Activated CD4-positive, alpha-beta T cell treated with anti-CD3 and anti-CD28 coated beads, Interleukin-2, amount 10 ng/mL, durations not matched to agents 7 days and 5 days (primary cell): ENCODE measurements around the gene KIF21B. TPM values are rescaled to one million over a fixed set of nuclear protein-coding genes. Genes with fewer than 3 reads are reported as not detected.

Source experiments
- CTCF ChIA-PET: fragments of 350-600 bp; sonication (Branson Sonifier 250); formaldehyde crosslinking; loops from one replicate; lab custom pipeline; 2021; ENCODE audit warnings: antibody characterized with exemption; lab: Charles Lee
- POLR2A ChIA-PET: fragments of 350-600 bp; sonication (Branson Sonifier 250); formaldehyde crosslinking; loops from one replicate; lab custom pipeline; 2021; ENCODE audit warnings: antibody characterized with exemption; lab: Charles Lee
- DNase-seq: peaks from one replicate; pipeline ENCODE4 v3.0.0-alpha.2; 2020
- H3K27ac Mint-ChIP-seq: one replicate; pipeline ENCODE4 v1.8.0; 2021; ENCODE audit warnings: mild to moderate bottlenecking, moderate library complexity, mixed read lengths
- H3K27me3 Mint-ChIP-seq: one replicate; pipeline ENCODE4 v1.8.0; 2021; ENCODE audit warnings: mixed read lengths
- H3K36me3 Mint-ChIP-seq: one replicate; pipeline ENCODE4 v1.8.0; 2021; ENCODE audit warnings: low read depth, mixed read lengths
- H3K4me1 Mint-ChIP-seq: one replicate; pipeline ENCODE4 v1.8.0; 2021; ENCODE audit warnings: mixed read lengths
- H3K4me3 Mint-ChIP-seq: one replicate; pipeline ENCODE4 v1.8.0; 2021; ENCODE audit warnings: mild to moderate bottlenecking, moderate library complexity, mixed read lengths
- H3K9me3 Mint-ChIP-seq: one replicate; pipeline ENCODE4 v1.8.0; 2021; ENCODE audit warnings: mixed read lengths
- total RNA-seq, 2 experiments: library from RNA; stranded (reverse); gene quantifications; one replicate each; pipeline ENCODE4 v1.2.3, GENCODE V29; 2021

KIF21B gene
- total RNA-seq, 2 experiments from 2014 or later, result 104 to 107 TPM

DNA sequence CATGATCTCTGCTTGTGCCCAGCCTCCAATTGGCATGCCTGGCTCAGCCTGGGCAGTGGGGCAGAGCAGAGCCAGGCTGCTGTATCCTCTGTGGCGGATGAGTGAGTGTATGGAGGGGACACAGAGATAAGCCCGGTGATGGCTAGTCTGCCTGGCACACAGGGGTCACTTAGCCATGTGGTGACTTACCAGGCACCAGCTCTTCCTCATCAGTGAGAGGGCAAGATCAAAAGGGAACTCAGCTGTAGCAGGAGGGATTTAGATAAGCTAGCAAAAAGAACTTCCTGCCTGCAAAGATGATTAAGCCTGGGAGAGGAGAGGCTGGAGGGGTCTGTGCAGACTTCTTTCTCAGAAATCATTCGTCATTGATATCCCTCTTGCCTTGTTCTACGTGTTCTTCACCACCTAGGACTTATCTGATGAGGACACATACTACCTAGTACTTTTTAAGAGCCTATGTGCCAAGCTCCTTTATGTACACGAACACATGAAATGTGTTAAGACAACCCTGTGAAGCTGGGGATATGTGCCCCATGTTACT, 7.9 kb downstream of the KIF21B start:
- CTCF ChIA-PET, result interaction anchor here (0.6 to 13.3 kb wide), 10 partner anchors 10 to 102 kb away, joined by 3 to 152 read pairs (median 4); partner anchors contain the start of gene KIF21B
- DNase-seq, result peak; percentile 26
- POLR2A ChIA-PET, result no interaction called here
- H3K4me1 Mint-ChIP-seq, result peaks cover 91% of the 10 kb centered on the region
- no peaks in the 10 kb centered on the region for H3K9me3 Mint-ChIP-seq
- peak overlapping the region; percentile 99 for H3K27ac Mint-ChIP-seq
- peaks cover 36% of the 10 kb centered on the region for H3K36me3 Mint-ChIP-seq
- H3K4me3 Mint-ChIP-seq, result peak overlapping the region; percentile 42
- H3K27me3 Mint-ChIP-seq, result no peaks in the 10 kb centered on the region

DNA sequence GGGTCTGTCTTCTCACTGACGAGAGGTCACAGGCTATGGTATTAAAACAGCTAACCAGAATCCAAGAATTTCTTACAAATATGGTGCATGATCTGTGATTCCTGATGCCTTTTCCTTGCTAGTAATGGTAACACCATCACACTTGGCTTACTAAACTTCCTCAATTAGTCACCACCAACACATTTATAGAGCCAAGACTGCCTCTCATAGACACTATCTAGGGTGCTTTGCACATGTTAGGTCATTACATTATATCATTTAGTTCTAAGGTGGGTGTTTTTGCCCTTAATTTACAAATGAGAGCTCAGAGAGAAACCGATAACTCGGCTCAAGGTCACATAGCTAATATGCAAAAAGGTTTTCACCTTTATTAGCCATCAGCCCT, 8.7 kb downstream of the KIF21B start:
- Mint-ChIP-seq H3K4me1 (peaks cover 87% of the 10 kb centered on the region), H3K9me3 (no peaks in the 10 kb centered on the region), H3K27ac (peak overlapping the region; percentile 99), H3K4me3 (no peak overlapping the region), H3K36me3 (peaks cover 35% of the 10 kb centered on the region), H3K27me3 (no peaks in the 10 kb centered on the region)
- POLR2A ChIA-PET, result no interaction called here
- no peak for DNase-seq
- CTCF ChIA-PET, result interaction anchor here (1.2 to 13.3 kb wide), 5 partner anchors 10 to 43 kb away, joined by 3 to 152 read pairs (median 8); partner anchors contain the start of gene KIF21B

DNA sequence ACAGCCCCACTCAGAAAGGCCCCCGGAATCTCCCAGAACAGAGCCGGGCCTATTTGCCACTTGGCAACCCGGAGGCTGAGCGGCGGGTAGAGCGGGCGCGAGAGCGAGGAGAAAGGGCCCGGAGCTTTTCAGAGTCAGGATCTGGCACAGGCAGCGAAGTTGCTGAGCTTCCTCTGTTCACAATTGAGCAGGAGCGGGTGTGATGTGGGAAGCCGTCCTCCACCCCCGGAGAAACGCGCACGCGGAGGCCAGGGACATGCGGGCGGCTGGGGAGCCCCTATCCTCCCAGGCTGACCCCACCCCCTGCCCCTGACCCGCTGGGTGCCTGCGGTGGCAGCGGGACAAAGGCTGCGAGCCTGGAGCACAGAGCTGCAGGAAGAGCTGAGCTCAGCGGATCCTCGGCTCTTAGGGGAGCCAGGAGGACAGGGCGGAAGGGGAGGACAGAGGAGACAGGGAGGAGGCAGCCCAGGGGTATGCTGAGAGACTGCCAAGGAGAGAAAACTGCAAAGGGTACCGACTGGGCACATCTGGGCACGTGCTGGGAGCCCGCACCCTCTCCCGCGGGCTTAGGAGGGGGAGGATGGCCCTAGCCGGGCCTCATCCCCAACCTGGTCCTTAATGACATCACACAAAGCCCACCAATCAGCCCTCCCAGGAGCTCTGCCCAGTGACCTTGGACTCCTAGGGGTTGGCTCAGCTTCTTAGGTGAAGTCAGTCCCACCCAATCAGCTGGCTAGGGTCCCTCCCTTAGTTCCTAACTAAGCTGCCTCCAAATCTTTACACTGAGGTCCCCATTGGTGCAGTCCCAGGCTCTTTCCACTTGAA, 9.3 kb downstream of the KIF21B start:
- Mint-ChIP-seq H3K4me1 (peaks cover 87% of the 10 kb centered on the region), H3K27me3 (no peaks in the 10 kb centered on the region), H3K36me3 (peaks cover 38% of the 10 kb centered on the region), H3K27ac (peak overlapping the region; percentile 99), H3K9me3 (no peaks in the 10 kb centered on the region), H3K4me3 (no peak overlapping the region)
- POLR2A ChIA-PET, result no interaction called here
- CTCF ChIA-PET, result interaction anchor here (0.8 to 13.3 kb wide), 4 partner anchors 10 to 35 kb away, joined by 6 to 152 read pairs (median 26); partner anchors contain the start of gene KIF21B
- no peak for DNase-seq

DNA sequence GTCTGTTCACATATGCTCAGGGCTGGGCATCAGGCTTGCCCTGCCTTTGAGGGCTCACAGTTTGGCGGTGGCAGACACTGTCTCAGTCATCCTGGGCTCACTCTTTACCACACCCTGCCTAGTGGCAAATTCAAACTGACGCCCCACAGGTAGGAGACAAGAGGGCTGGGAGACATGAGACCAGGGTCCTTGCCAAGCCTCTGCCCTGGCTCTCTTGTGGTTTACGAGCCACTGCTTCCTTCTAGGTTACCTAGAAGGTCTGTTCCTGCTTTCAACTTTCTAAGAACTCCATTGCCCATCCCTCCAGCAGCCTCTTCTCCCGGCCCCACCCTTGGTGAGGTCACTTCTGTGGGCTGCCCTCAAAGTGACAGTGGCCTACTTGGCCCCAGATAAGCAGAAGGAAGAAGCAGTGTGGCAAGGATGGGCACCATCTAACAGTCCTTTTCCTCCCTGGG, 10.5 kb downstream of the KIF21B start:
- POLR2A ChIA-PET, result no interaction called here
- peak overlapping the region; percentile 38 for H3K4me3 Mint-ChIP-seq

DNA sequence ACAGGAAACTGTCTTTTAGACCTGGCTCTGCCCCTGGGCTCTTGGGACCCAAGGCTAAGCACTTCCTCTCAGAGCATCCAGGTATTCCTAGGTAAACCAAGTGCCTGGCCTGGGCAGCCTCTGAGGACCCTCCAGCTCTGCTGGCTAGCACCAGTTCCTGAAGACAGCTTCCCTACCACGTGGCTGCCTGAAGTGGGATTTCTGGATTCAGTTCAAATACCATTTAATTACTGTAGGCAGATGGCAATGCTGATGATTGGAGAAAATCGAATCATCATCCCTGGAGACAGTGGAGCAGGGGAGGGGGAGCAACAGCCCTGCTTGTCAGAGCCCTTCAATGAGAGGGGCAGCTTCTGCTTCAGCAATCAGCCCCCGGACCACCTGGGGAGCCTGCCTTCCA, 11.9 kb downstream of the KIF21B start:
- ChIA-PET POLR2A (no interaction called here), CTCF (interaction anchor here (1.3 to 4.2 kb wide), 2 partner anchors 10 to 15 kb away, joined by 5 to 32 read pairs; no protein-coding TSS in a partner anchor)
- DNase-seq, result no peak
- Mint-ChIP-seq H3K4me1 (peaks cover 72% of the 10 kb centered on the region), H3K4me3 (no peak overlapping the region), H3K9me3 (no peaks in the 10 kb centered on the region), H3K27ac (peak overlapping the region; percentile 70), H3K27me3 (no peaks in the 10 kb centered on the region), H3K36me3 (peaks cover 32% of the 10 kb centered on the region)

More for the DNA sequence above, 10.5 kb downstream of the KIF21B start:
- peak; percentile 47 for DNase-seq
- peaks cover 86% of the 10 kb centered on the region for H3K4me1 Mint-ChIP-seq
- H3K36me3 Mint-ChIP-seq, result peaks cover 33% of the 10 kb centered on the region
- H3K27me3 Mint-ChIP-seq, result no peaks in the 10 kb centered on the region
- H3K27ac Mint-ChIP-seq, result peak overlapping the region; percentile 89
- no peaks in the 10 kb centered on the region for H3K9me3 Mint-ChIP-seq
- CTCF ChIA-PET, result interaction anchor here (1.0 to 1.3 kb wide), 2 partner anchors 8 to 34 kb away, joined by 4 read pairs; no protein-coding TSS in a partner anchor

DNA sequence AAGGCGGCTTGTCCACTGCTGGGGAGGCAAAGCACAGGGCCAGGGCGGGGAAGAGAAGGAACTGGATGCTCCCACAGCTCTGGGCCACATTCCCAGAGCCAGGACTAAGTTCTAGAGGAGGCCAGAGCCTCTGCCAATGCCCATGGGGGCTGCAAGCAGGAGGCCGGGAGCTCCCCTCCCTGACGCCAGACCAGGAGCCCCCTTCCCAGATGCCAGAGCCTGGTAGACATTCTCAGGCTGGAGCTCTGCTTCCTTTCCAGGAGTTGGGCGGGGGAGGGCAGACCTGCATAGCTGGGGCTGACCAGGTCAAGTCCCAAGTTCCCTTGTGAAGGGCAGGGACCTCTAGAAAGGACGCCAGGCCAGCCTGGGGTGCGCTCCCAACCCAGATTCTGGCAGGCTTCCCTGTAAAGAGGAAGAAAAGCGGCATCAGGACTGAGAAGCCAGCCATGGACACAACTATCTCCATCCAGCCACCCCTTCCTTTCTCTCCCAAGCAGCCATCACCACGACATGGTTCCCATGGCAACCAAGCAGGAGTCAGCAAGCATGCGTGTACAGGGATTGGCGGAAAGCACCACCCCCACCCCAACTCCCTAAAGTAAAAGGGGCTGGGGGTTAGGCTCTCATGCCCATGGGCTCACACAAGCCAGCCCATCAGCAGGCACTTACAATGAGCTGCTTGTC, 13.4 kb downstream of the KIF21B start:
- CTCF ChIA-PET, result interaction anchor here (0.7 to 4.2 kb wide), 5 partner anchors 11 to 38 kb away, joined by 3 to 32 read pairs (median 3); no protein-coding TSS in a partner anchor
- no peak overlapping the region for H3K4me3 Mint-ChIP-seq
- peak overlapping the region; percentile 15 for H3K27ac Mint-ChIP-seq
- POLR2A ChIA-PET, result interaction anchor here (1.1 kb wide), 1 partner anchor 9 kb away, joined by 3 read pairs; no protein-coding TSS in a partner anchor
- H3K27me3 Mint-ChIP-seq, result no peaks in the 10 kb centered on the region
- peaks cover 30% of the 10 kb centered on the region for H3K36me3 Mint-ChIP-seq
- H3K4me1 Mint-ChIP-seq, result peaks cover 56% of the 10 kb centered on the region
- no peak for DNase-seq
- H3K9me3 Mint-ChIP-seq, result no peaks in the 10 kb centered on the region

DNA sequence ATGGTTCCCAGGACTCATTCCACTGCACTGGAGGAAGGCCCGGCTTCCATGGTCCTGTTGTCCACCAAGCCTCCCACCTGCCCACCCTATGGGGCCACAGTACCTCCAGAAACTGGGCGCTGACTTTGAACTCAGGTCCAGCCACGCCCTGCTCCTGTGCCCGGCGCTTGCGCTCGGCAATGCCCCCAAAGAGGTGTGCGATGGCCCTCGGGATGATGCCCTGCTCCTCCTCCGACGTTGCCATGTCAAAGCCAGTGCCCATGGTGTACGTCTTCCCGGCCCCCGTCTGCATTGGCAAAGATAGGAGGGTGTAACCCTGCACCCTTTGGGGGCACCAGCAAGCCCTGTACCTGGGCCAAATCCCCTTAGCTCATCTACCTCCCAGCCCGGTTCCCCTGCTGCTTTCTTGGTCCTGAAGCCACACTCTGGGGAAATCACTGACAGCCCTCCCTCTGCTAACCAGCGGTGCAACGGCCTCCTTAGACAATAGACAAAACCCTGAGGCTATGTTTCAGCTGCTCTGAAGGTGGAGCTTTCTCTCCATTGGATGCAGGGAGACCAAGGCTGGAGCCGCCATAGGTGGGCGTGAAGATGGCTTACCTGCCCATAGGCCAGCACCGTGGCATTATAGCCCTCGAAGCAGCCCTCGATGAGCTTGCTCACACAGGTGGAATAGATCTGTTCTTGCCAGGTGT, 14.7 kb downstream of the KIF21B start:
- Mint-ChIP-seq H3K4me3 (no peak overlapping the region), H3K36me3 (peaks cover 40% of the 10 kb centered on the region), H3K27ac (no peak overlapping the region), H3K4me1 (peaks cover 47% of the 10 kb centered on the region), H3K27me3 (no peaks in the 10 kb centered on the region), H3K9me3 (no peaks in the 10 kb centered on the region)
- ChIA-PET CTCF (interaction anchor here (1.2 to 4.2 kb wide), 2 partner anchors 12 to 14 kb away, joined by 3 to 32 read pairs; no protein-coding TSS in a partner anchor), POLR2A (no interaction called here)
- no peak for DNase-seq

DNA sequence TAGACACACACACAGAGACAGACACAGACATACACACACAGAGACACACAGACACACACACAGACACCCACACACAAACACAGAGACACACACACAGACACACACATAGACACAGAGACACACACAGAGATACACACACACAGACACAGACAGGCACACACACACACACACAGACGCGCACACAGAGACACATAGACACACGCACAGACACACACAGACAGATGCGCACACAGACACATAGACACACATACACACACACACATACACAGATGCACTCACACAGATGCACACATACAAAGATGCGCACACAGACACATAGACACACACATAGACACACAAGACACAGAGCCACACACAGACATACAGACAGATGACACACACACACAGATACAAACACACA, 16.0 kb downstream of the KIF21B start:
- Mint-ChIP-seq H3K9me3 (no peaks in the 10 kb centered on the region), H3K27me3 (no peaks in the 10 kb centered on the region), H3K36me3 (peaks cover 44% of the 10 kb centered on the region), H3K4me3 (no peak overlapping the region), H3K4me1 (peaks cover 33% of the 10 kb centered on the region), H3K27ac (no peak overlapping the region)
- ChIA-PET CTCF (interaction anchor here (4.2 kb wide), 1 partner anchor 14 kb away, joined by 32 read pairs; no protein-coding TSS in a partner anchor), POLR2A (no interaction called here)
- DNase-seq, result no peak

DNA sequence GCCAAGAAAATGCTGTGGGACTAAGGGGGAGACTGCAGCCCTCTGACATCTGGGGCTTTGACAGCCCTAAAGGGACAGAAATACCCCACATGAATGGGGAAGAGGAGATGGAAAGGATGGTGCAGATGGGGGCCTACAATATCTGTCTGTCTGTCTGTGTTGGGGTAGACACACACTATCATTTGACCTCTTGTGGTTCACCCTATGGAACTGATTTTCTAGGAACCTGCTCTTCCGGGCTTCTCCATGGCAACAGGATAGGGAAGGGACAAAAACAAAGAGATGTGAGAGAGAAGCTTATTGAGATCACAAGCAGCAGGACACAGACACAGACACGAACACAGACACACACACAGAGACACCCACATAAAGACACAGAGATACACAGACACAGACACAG, 17.1 kb downstream of the KIF21B start:
- Mint-ChIP-seq H3K27ac (no peak overlapping the region), H3K9me3 (no peaks in the 10 kb centered on the region), H3K27me3 (no peaks in the 10 kb centered on the region), H3K4me1 (peaks cover 23% of the 10 kb centered on the region), H3K36me3 (peaks cover 50% of the 10 kb centered on the region), H3K4me3 (no peak overlapping the region)
- ChIA-PET POLR2A (no interaction called here), CTCF (interaction anchor here (1.3 kb wide), 2 partner anchors 27 to 253 kb away, joined by 3 to 4 read pairs; no protein-coding TSS in a partner anchor)
- no peak for DNase-seq

DNA sequence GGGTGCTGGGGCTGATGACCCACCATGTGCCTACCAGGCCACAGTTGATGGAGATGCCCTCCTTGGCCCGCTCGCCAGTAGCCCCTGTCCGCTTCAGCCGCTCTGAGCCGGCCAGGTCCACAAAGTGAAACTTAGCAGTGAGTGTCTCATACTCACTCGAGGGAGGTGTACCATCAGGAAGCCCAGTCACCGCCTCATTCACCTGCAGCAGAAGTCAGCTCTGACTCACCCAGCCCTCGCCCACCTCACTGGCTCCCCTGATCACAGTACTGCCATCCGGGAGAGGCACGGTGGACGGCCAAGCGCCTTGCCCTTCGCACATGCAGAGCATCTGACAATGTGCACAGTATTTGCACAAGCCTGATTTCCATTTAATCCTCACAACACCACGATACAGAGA, 18.8 kb downstream of the KIF21B start:
- Mint-ChIP-seq H3K4me1 (peaks cover 13% of the 10 kb centered on the region), H3K27me3 (no peaks in the 10 kb centered on the region), H3K27ac (no peak overlapping the region), H3K9me3 (no peaks in the 10 kb centered on the region), H3K36me3 (peaks cover 53% of the 10 kb centered on the region), H3K4me3 (no peak overlapping the region)
- ChIA-PET CTCF (interaction anchor here (1.1 to 2.2 kb wide), 5 partner anchors 10 to 33 kb away, joined by 3 to 8 read pairs (median 5); no protein-coding TSS in a partner anchor), POLR2A (no interaction called here)
- DNase-seq, result no peak

DNA sequence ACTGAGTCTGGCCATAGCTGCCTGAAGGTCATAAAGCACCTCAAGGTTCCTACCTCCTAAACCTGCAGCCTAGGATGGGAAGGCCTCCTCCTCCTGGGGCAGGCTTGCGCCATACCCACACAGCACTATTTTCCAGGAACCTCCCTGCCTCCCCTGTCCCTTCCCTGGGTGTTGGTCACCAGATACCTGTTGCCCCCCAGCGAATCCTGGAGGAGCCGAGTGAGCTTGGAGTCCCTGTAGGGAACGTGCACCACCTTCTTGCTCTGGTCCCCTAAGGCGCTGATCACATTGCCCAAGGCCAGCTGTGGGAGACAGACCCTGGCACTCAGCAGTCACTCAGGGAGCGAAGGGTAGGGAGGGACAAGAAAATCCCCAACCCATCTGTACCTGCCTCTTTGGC, 19.4 kb downstream of the KIF21B start:
- POLR2A ChIA-PET, result no interaction called here
- H3K9me3 Mint-ChIP-seq, result no peaks in the 10 kb centered on the region
- H3K4me1 Mint-ChIP-seq, result peaks cover 7% of the 10 kb centered on the region
- no peak for DNase-seq
- CTCF ChIA-PET, result interaction anchor here (1.1 to 2.2 kb wide), 5 partner anchors 11 to 32 kb away, joined by 3 to 8 read pairs (median 5); no protein-coding TSS in a partner anchor
- H3K27me3 Mint-ChIP-seq, result no peaks in the 10 kb centered on the region
- H3K36me3 Mint-ChIP-seq, result peaks cover 53% of the 10 kb centered on the region
- no peak overlapping the region for H3K27ac Mint-ChIP-seq
- H3K4me3 Mint-ChIP-seq, result no peak overlapping the region

DNA sequence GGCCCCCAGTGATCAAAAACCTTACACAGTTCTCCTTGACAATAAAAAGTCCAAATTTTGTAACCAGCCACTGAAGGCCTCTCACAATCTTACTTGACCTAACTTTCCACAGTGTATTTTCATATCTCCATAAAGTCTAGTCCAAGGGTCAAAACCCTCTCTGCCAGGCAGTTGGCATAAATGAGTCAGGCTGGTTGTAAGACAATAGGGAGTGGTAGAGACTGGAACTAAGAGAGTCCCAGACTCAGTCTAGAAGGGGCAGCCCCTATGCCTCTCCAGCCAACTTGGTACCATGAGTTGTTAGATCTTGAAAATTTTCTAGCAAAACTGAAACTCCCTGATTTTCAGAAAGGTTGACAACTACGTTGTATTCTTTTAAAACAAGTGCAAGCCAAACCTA, 21.0 kb downstream of the KIF21B start:
- no peak overlapping the region for H3K27ac Mint-ChIP-seq
- CTCF ChIA-PET, result interaction anchor here (1.0 kb wide), 1 partner anchor 23 kb away, joined by 3 read pairs; no protein-coding TSS in a partner anchor

More for the DNA sequence above, 21.0 kb downstream of the KIF21B start:
- H3K9me3 Mint-ChIP-seq, result no peaks in the 10 kb centered on the region
- H3K4me1 Mint-ChIP-seq, result no peaks in the 10 kb centered on the region
- no peaks in the 10 kb centered on the region for H3K27me3 Mint-ChIP-seq
- peaks cover 64% of the 10 kb centered on the region for H3K36me3 Mint-ChIP-seq
- H3K4me3 Mint-ChIP-seq, result no peak overlapping the region
- POLR2A ChIA-PET, result no interaction called here
- DNase-seq, result no peak
